Stomach (tissue), 4 donors: ENCODE results near the gene SORCS2.

ENCODE experiments used
- EP300 ChIP-seq: sonication (generic); formaldehyde crosslinking; IDR thresholded peaks from one replicate; pipeline ENCODE4 v1.6.1; 2017; ENCODE audit warnings: antibody characterized with exemption
- POLR2AphosphoS5 ChIP-seq, 3 donors: sonication (generic); formaldehyde crosslinking; IDR thresholded peaks; one replicate each; pipeline ENCODE4 v1.6.1; 2016; ENCODE audit warnings: antibody characterized with exemption in 3 of 3
- TF ChIP-seq, protein P1 (sequence below), 7 experiments: fragments of 450-650 bp in 4 of 7; fragments of 200-600 bp in 3 of 7; sonication (generic) in 3 of 7; IDR thresholded peaks; one replicate each; pipeline ENCODE4 v1.5.1; 2016 to 2019; ENCODE audit warnings: antibody characterized with exemption in 7 of 7, control low read depth in 2 of 7, mild to moderate bottlenecking in 1 of 7

- TF ChIP-seq, protein P1, sequence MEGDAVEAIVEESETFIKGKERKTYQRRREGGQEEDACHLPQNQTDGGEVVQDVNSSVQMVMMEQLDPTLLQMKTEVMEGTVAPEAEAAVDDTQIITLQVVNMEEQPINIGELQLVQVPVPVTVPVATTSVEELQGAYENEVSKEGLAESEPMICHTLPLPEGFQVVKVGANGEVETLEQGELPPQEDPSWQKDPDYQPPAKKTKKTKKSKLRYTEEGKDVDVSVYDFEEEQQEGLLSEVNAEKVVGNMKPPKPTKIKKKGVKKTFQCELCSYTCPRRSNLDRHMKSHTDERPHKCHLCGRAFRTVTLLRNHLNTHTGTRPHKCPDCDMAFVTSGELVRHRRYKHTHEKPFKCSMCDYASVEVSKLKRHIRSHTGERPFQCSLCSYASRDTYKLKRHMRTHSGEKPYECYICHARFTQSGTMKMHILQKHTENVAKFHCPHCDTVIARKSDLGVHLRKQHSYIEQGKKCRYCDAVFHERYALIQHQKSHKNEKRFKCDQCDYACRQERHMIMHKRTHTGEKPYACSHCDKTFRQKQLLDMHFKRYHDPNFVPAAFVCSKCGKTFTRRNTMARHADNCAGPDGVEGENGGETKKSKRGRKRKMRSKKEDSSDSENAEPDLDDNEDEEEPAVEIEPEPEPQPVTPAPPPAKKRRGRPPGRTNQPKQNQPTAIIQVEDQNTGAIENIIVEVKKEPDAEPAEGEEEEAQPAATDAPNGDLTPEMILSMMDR (IDR thresholded peaks at IDR 0.05) = no peak
- TF ChIP-seq POLR2AphosphoS5 (IDR thresholded peaks at IDR 0.05) (no peak), EP300 (no peak)
These were observed 63.7 kb downstream of the SORCS2 start for GRCh38 chr4:7255996-7256395.
